ENCODE results near the gene NTHL1.

NTHL1 gene

DNA sequence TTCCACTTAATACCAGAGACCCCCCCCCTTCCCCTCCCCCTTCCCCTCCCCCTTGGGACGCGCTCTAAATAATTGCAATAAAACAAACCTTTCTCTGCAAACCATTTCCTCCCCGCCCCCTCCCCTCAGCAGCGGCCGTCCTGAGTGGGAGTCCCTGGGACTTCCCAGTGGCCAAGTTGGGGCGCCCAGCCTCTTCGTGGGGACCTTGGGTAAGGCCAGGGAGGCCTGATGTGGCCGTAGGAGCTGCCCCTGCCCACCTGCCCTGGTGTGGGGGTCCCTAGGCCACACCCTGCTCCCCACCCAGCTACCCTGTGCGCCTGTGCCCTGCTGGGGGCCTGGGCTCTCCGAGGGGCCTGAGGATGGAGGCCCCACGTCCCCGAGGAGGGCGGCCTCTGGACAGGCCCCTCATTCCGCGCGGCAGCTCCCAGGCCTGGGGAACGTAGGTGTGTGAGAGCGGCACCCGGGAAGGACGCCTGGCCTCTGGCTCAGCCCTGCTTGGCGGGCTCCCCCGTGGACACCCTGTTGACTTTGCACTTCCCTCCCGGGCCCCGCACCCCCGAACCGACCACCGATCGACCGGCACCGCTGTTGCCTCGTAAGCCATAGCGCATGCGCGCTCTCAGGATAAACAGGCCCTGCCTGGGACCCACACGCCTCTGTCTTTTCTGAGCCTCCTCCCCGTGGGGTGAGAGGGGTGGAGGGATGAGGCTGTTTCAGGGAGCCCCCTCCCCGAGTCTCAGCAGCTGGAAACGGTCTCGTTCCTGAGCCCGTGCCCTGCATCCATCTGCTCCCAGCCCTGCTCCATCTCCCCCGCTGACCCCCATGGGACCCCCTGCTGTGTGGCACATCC, 9.0 kb downstream of the NTHL1 start:
- TF ChIP-seq RAD21 (IDR thresholded peaks at IDR 0.05; ENCODE audit: low read depth): no peak
- TF ChIP-seq REST (IDR thresholded peaks at IDR 0.05; ENCODE audit: low read depth): no peak
- TF ChIP-seq TAF1 (IDR thresholded peaks at IDR 0.05; ENCODE audit: low read depth): no peak
- no peak for TF ChIP-seq USF1 (IDR thresholded peaks at IDR 0.05)
- no peak for TF ChIP-seq TEAD4 (IDR thresholded peaks at IDR 0.05)
- no peak for TF ChIP-seq EP300 (IDR thresholded peaks at IDR 0.05; ENCODE audit: borderline replicate concordance)
- no peak for TF ChIP-seq YY1 (IDR thresholded peaks at IDR 0.05; ENCODE audit: low read depth)
- no peak for TF ChIP-seq NFIC (IDR thresholded peaks at IDR 0.05)
- no peak for TF ChIP-seq FOXM1 (IDR thresholded peaks at IDR 0.05; ENCODE audit: borderline replicate concordance, low read depth)
- no peak for TF ChIP-seq MAX (IDR thresholded peaks at IDR 0.05)
- TF ChIP-seq TCF12 (IDR thresholded peaks at IDR 0.05; ENCODE audit: low read depth): no peak
- no peak for TF ChIP-seq CEBPB (IDR thresholded peaks at IDR 0.05)
- no peak for TF ChIP-seq CREB1 (IDR thresholded peaks at IDR 0.05; ENCODE audit: low read depth)
- no peak for TF ChIP-seq EGR1 (IDR thresholded peaks at IDR 0.05)
- no peak; the same call in 1 of the 2 replicates for TF ChIP-seq ZBTB7A (IDR thresholded peaks at IDR 0.05; ENCODE audit: low read depth)

GRCh38 chr16:2037647-2038381, 9.8 kb downstream of the NTHL1 start:
- TF ChIP-seq ZBTB7A (IDR thresholded peaks at IDR 0.05; ENCODE audit: low read depth) (peak; percentile 11; the same call in 1 of the 2 replicates), TEAD4 (IDR thresholded peaks at IDR 0.05) (no peak)

GRCh38 chr16:2037115-2037514, 10.5 kb downstream of the NTHL1 start:
- TF ChIP-seq USF1 (IDR thresholded peaks at IDR 0.05) (no peak), EP300 (IDR thresholded peaks at IDR 0.05; ENCODE audit: borderline replicate concordance) (no peak), MAX (IDR thresholded peaks at IDR 0.05) (no peak), TCF12 (IDR thresholded peaks at IDR 0.05; ENCODE audit: low read depth) (no peak), EGR1 (IDR thresholded peaks at IDR 0.05) (no peak), CREB1 (IDR thresholded peaks at IDR 0.05; ENCODE audit: low read depth) (no peak), CEBPB (IDR thresholded peaks at IDR 0.05) (no peak), TEAD4 (IDR thresholded peaks at IDR 0.05) (no peak), RAD21 (IDR thresholded peaks at IDR 0.05; ENCODE audit: low read depth) (no peak), REST (IDR thresholded peaks at IDR 0.05; ENCODE audit: low read depth) (no peak), TAF1 (IDR thresholded peaks at IDR 0.05; ENCODE audit: low read depth) (no peak), ZBTB7A (IDR thresholded peaks at IDR 0.05; ENCODE audit: low read depth) (no peak), YY1 (IDR thresholded peaks at IDR 0.05; ENCODE audit: low read depth) (no peak), FOXM1 (IDR thresholded peaks at IDR 0.05; ENCODE audit: borderline replicate concordance, low read depth) (no peak), NFIC (IDR thresholded peaks at IDR 0.05) (no peak)

DNA sequence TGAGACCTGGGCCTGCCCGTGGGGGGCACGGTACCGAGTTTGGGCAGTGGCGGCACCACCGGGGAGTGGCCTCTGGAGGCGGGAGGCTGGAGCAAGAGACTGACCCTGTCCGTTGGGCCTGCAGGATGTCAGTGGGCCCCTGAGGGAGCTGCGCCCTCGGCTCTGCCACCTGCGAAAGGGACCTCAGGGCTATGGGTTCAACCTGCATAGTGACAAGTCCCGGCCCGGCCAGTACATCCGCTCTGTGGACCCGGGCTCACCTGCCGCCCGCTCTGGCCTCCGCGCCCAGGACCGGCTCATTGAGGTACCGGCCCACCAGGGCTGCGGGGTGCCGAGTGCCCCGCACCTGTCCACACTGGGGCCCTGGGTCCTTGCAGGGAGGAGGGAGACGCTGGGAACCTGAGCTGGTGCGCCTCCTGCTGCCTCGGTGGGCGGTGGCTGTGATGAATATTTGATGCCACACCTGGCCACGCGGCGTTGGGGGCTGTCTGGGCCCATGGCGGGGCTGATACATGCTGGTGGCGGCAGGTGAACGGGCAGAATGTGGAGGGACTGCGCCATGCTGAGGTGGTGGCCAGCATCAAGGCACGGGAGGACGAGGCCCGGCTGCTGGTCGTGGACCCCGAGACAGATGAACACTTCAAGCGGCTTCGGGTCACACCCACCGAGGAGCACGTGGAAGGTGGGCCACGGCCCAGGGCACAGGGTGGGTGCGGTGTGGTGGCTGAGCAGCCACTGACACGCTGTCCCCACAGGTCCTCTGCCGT, 11.3 kb downstream of the NTHL1 start:
- no peak for TF ChIP-seq CEBPB (IDR thresholded peaks at IDR 0.05)
- TF ChIP-seq MAX (IDR thresholded peaks at IDR 0.05): 0 out of 2 replicates have a peak, but pooled peaks have one; percentile 12
- TF ChIP-seq EGR1 (IDR thresholded peaks at IDR 0.05): no peak
- TF ChIP-seq CREB1 (IDR thresholded peaks at IDR 0.05; ENCODE audit: low read depth): no peak
- TF ChIP-seq FOXM1 (IDR thresholded peaks at IDR 0.05; ENCODE audit: borderline replicate concordance, low read depth): no peak
- no peak for TF ChIP-seq EP300 (IDR thresholded peaks at IDR 0.05; ENCODE audit: borderline replicate concordance)
- no peak for TF ChIP-seq TEAD4 (IDR thresholded peaks at IDR 0.05)

All from Ishikawa (cell line).